ENCODE measurements around the gene RMND5B. TPM values are rescaled to one million over a fixed set of nuclear protein-coding genes. Genes with fewer than 3 reads are reported as not detected.
A peak's percentile ranks its signal among the peaks of the same experiment; 100 is the strongest.

The RMND5B gene, protein sequence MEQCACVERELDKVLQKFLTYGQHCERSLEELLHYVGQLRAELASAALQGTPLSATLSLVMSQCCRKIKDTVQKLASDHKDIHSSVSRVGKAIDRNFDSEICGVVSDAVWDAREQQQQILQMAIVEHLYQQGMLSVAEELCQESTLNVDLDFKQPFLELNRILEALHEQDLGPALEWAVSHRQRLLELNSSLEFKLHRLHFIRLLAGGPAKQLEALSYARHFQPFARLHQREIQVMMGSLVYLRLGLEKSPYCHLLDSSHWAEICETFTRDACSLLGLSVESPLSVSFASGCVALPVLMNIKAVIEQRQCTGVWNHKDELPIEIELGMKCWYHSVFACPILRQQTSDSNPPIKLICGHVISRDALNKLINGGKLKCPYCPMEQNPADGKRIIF
- total RNA-seq (2016; rRNA removed; fragmentation: Illumina TruSeq; extraction: Trizol) (17.0 and 20.4 TPM in 2 replicates), polyA plus RNA-seq (2011; rRNA removed) (18.6 and 22.3 TPM in 2 replicates), polyA minus RNA-seq (2011; rRNA and poly(A)+ RNA removed; ENCODE audit: low replicate concordance) (27.9 and 70.3 TPM in 2 replicates), Bru-seq, nascent RNA (percentile 59 among the genes with signal in this experiment), BruChase-seq, experiment 1, labeled RNA remaining after a 6-hour chase (percentile 49 among the genes with signal in this experiment), BruChase-seq, experiment 2, labeled RNA remaining after a 2-hour chase (percentile 54 among the genes with signal in this experiment)
- 16.0 and 16.6 TPM in 2 replicates for total RNA-seq (2016; cell fraction: cytosol; rRNA removed; fragmentation: Illumina TruSeq; extraction: Trizol; ENCODE audit: low read depth)
- total RNA-seq (2016; cell fraction: insoluble cytoplasmic fraction; rRNA removed; fragmentation: Illumina TruSeq; extraction: Trizol) = 15.7 and 18.0 TPM in 2 replicates
- 32.2 and 33.7 TPM in 2 replicates for total RNA-seq (2016; cell fraction: membrane; rRNA removed; fragmentation: Illumina TruSeq; extraction: Trizol)
- total RNA-seq (2016; cell fraction: nucleus; rRNA removed; fragmentation: Illumina TruSeq; extraction: Trizol) = 12.1 and 14.2 TPM in 2 replicates
- 18.4 and 22.2 TPM in 2 replicates for polyA plus RNA-seq (2011; cell fraction: cytosol; rRNA removed)
- 33.6 and 34.2 TPM in 2 replicates for polyA plus RNA-seq (2011; cell fraction: nucleus; rRNA removed)
- polyA plus RNA-seq (2012) = 12.9 and 13.4 TPM in 2 replicates
- polyA plus RNA-seq (2016; cell fraction: cytosol; fragmentation: Illumina TruSeq; extraction: Trizol; ENCODE audit: low read depth) = 23.3 and 26.2 TPM in 2 replicates
- 18.6 and 21.5 TPM in 2 replicates for polyA plus RNA-seq (2016; cell fraction: insoluble cytoplasmic fraction; fragmentation: Illumina TruSeq; extraction: Trizol; ENCODE audit: low read depth)
- 30.9 and 32.3 TPM in 2 replicates for polyA plus RNA-seq (2016; cell fraction: membrane; fragmentation: Illumina TruSeq; extraction: Trizol; ENCODE audit: low read depth)
- 26.3 TPM in 2 replicates for polyA plus RNA-seq (2016; cell fraction: nucleus; fragmentation: Illumina TruSeq; extraction: Trizol; ENCODE audit: insufficient read depth, low read depth)
- 6.7 and 11.7 TPM in 2 replicates for polyA minus RNA-seq (2011; cell fraction: cytosol; rRNA and poly(A)+ RNA removed)
- polyA minus RNA-seq (2011; cell fraction: nucleus; rRNA and poly(A)+ RNA removed) = 15.2 and 20.8 TPM in 2 replicates
- long read RNA-seq, experiment 1, transcript RMND5B-201 (11 exons, 1,929 nt) = major isoform, 6 of 28 reads
- long read RNA-seq, experiment 1, partial matches to known transcripts = 13 of 28 reads
- long read RNA-seq, experiment 1, other reads (novel, unspliced or antisense) = 9 of 28 reads
- long read RNA-seq, experiment 2, transcript RMND5B-201 (11 exons, 1,929 nt) = major isoform, 13 of 45 reads
- long read RNA-seq, experiment 2, partial matches to known transcripts = 24 of 45 reads
- long read RNA-seq, experiment 2, other reads (novel, unspliced or antisense) = 8 of 45 reads

DNA sequence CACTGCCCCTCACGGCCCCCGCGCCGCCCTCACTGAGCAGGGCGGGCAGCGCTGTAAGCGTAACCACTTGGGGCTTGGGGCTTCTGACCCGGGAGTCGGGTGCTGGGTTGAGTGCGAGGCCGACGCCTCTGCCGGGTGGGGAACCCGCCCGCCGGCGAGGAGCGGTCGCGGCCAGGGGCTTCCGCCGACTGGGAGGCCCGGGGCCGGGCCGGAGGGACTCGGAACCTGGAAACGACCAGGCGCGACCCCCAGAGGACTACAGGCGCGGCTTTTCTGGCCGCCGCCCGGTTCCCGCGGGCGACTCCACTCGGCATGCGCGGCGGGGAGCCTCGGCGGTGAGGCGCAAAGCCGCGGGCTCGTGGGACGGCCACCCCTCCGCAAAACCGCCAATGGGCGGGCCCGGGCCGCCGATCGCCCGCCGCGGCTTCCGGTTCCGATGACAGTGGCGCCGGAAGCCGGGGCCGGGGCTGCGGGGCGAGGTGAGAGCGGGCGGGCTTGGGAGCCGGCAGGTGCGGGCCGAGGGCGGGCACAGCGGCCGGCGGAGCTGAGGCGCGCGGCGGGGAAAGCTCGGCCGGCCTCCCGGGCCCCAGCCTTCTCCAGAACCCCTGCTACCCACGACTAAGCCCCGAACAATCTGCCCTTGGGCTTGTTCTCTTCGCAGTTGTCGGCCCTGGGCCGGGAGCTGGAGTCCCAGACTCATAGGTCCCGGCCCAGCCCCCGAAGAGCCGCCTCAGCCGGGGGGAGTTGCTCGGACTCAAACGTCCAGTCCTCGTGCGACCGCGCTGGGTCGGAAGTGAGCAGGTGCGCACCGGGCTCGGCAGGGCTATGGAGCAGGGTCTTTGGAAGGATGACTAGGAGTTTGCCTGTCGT is at the start of gene RMND5B:
RMND5B (plus strand) TSS at position 439 of the 870 bp plus-strand sequence. CDS start 7,106 bp downstream, outside the sequence.
- peak within 1 kb of the TSS; percentile 89 for H3K27ac ChIP-seq (ENCODE audit: extremely low read length, insufficient read depth, low read length)
- H3K4me3 ChIP-seq (replicated peaks in 1 of 3; ENCODE audit: insufficient read depth in 1 of 3, low read depth in 2 of 3, low read length in 3 of 3) = peak within 1 kb of the TSS; percentile 84 to 97 (median 93)
- 0 out of 5 replicates have a peak, but pooled peaks cover 0 to 3% of the 10 kb centered on the region in 2 experiments for H3K36me3 ChIP-seq (replicated peaks in 1 of 2; ENCODE audit: control insufficient read depth in 1 of 2, insufficient read depth in 2 of 2, low read length in 2 of 2)
- 0% methylated on average over 5 of the region's 102 CpGs for WGBS (ENCODE audit: low lambda C conversion rate)
- H3K9me3 ChIP-seq (ENCODE audit: low read length) = no peaks in the 10 kb centered on the region
- H3K27me3 ChIP-seq (ENCODE audit: control insufficient read depth in 1 of 2, insufficient read depth in 2 of 2, low read length in 2 of 2) = no peaks in the 10 kb centered on the region; a peak in 1 of 5 replicates
- FAIRE-seq (no peak), DNase-seq (ENCODE audit: low spot score) (peak; percentile 70), ATAC-seq (peak; percentile 93)
- peaks cover 9% of the 10 kb centered on the region for H3K79me2 ChIP-seq (ENCODE audit: insufficient read depth, low read length)
- no peaks in the 10 kb centered on the region for H4K20me1 ChIP-seq (ENCODE audit: insufficient read depth, low read length)
- BruUV-seq (replicated peaks) = no TSS peak
- intact Hi-C loops (cut with micrococcal nuclease; ENCODE audit: unreplicated experiment) (no loop called here), in situ Hi-C loops (cut with HindIII; ENCODE audit: extremely low pct_ligation_motif_present, low pct_unique_long_range_greater_than_20kb) (no loop called here)
- ChIA-PET POLR2A (interaction anchor here (0.6 to 1.5 kb wide), 4 partner anchors 10 to 531 kb away, joined by 3 to 9 read pairs (median 4); partner anchors contain the start of genes B4GALT7 and NHP2), CTCF (ENCODE audit: low intra/inter-chr PET ratio, low total read pairs) (no interaction called here)
- H3K9ac ChIP-seq (ENCODE audit: insufficient read depth, low read depth, low read length) = peak within 1 kb of the TSS; percentile 87
- H3K4me2 ChIP-seq (ENCODE audit: low read depth, low read length) = peak within 1 kb of the TSS; percentile 95
- peak within 1 kb of the TSS; percentile 49 for H2AFZ ChIP-seq (ENCODE audit: low read length)
- H3K4me1 ChIP-seq (ENCODE audit: insufficient read depth, low read length) = peaks cover 17% of the 10 kb centered on the region; the same call in 1 of the 2 replicates
- TF ChIP-seq ZNF580 (CRISPR knock-in tag; IDR thresholded peaks at IDR 0.05; ENCODE audit: borderline replicate concordance, low read depth) = 0 out of 2 replicates have a peak, but pooled peaks have one; percentile 40
- TF ChIP-seq BRCA1 (CRISPR knock-in tag; IDR thresholded peaks at IDR 0.05) = no peak
- no peak for TF ChIP-seq ZNF709 (CRISPR knock-in tag; IDR thresholded peaks at IDR 0.05)
- TF ChIP-seq NR2F1 (CRISPR knock-in tag; IDR thresholded peaks at IDR 0.05) = no peak
- 0 out of 2 replicates have a peak, but pooled peaks have one; percentile 48 for TF ChIP-seq ZXDC (CRISPR knock-in tag; IDR thresholded peaks at IDR 0.05)
- peak; percentile 37; the same call in 1 of the 2 replicates for TF ChIP-seq ZNF605 (CRISPR knock-in tag; IDR thresholded peaks at IDR 0.05)
- TF ChIP-seq CC2D1A (CRISPR knock-in tag; IDR thresholded peaks at IDR 0.05) = no peak
- TF ChIP-seq ZBTB49 (CRISPR knock-in tag; IDR thresholded peaks at IDR 0.05; ENCODE audit: borderline replicate concordance) = no peak

Data from HepG2 (cell line).